Progenitor cell of endocrine pancreas (in vitro differentiated cells): ENCODE measurements around the gene APOBEC3H. TPM values are rescaled to one million over a fixed set of nuclear protein-coding genes. Genes with fewer than 3 reads are reported as not detected.

Experiments used
- DNase-seq: peaks from one replicate; pipeline ENCODE4 v3.0.0; 2021; ENCODE audit warnings: low spot score; ENCODE audit not compliant: unreplicated experiment
- H3K27ac Mint-ChIP-seq: 2 replicates; pipeline ENCODE4 v1.8.0; 2021; ENCODE audit warnings: mild to moderate bottlenecking, moderate library complexity, mixed read lengths
- H3K27me3 Mint-ChIP-seq: 2 replicates; pipeline ENCODE4 v1.8.0; 2021; ENCODE audit warnings: mixed read lengths
- H3K36me3 Mint-ChIP-seq: 2 replicates; pipeline ENCODE4 v1.8.0; 2022; ENCODE audit warnings: mixed read lengths; ENCODE audit not compliant: insufficient read depth
- H3K4me1 Mint-ChIP-seq: 2 replicates; pipeline ENCODE4 v1.8.0; 2021; ENCODE audit warnings: low read depth, mixed read lengths
- H3K4me3 Mint-ChIP-seq: 2 replicates; pipeline ENCODE4 v1.8.0; 2021; ENCODE audit warnings: low read depth, mild to moderate bottlenecking, moderate library complexity, mixed read lengths
- H3K9me3 Mint-ChIP-seq: 2 replicates; pipeline ENCODE4 v1.8.0; 2021; ENCODE audit warnings: low read depth, mixed read lengths
- total RNA-seq: library from RNA; stranded (reverse); gene quantifications from 2 replicates; pipeline ENCODE4 v1.2.1, GENCODE V29; 2021
- TF ChIP-seq, protein P1 (sequence below): fragments of 200-600 bp; sonication (generic); IDR thresholded peaks from one replicate; pipeline ENCODE4 v1.5.0; 2021; ENCODE audit warnings: antibody characterized with exemption, mild to moderate bottlenecking; ENCODE audit not compliant: unreplicated experiment

The APOBEC3H gene
- total RNA-seq, 1 donor from 2014 or later = not detected

DNA sequence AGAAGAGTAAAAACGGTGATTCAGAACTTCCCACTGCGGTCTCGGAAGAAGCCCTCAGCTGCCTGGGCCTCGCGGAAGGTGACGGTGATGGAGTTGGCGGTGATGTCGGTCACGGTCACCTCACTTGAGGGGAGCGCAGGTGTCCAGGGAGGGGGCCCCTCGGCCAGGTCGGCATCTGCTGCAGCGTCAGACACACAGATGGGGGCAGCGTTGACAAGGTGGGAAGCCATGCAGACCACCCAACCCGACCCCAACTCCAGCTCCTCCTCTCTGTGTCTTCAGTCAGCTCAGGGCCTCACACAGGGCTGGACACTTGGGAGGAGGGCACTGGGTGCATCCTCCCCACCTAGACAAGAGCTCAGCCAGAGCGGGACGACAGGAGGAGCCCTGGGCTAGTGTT lies 36.8 kb downstream of the APOBEC3H start:
- no peak overlapping the region for H3K4me3 Mint-ChIP-seq
- no peak for DNase-seq
- TF ChIP-seq, protein P1, sequence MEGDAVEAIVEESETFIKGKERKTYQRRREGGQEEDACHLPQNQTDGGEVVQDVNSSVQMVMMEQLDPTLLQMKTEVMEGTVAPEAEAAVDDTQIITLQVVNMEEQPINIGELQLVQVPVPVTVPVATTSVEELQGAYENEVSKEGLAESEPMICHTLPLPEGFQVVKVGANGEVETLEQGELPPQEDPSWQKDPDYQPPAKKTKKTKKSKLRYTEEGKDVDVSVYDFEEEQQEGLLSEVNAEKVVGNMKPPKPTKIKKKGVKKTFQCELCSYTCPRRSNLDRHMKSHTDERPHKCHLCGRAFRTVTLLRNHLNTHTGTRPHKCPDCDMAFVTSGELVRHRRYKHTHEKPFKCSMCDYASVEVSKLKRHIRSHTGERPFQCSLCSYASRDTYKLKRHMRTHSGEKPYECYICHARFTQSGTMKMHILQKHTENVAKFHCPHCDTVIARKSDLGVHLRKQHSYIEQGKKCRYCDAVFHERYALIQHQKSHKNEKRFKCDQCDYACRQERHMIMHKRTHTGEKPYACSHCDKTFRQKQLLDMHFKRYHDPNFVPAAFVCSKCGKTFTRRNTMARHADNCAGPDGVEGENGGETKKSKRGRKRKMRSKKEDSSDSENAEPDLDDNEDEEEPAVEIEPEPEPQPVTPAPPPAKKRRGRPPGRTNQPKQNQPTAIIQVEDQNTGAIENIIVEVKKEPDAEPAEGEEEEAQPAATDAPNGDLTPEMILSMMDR = no peak
- H3K36me3 Mint-ChIP-seq = no peaks in the 10 kb centered on the region
- H3K27ac Mint-ChIP-seq = no peak overlapping the region
- no peaks in the 10 kb centered on the region for H3K9me3 Mint-ChIP-seq
- peaks cover 12% of the 10 kb centered on the region for H3K4me1 Mint-ChIP-seq
- peaks cover 7% of the 10 kb centered on the region for H3K27me3 Mint-ChIP-seq

DNA sequence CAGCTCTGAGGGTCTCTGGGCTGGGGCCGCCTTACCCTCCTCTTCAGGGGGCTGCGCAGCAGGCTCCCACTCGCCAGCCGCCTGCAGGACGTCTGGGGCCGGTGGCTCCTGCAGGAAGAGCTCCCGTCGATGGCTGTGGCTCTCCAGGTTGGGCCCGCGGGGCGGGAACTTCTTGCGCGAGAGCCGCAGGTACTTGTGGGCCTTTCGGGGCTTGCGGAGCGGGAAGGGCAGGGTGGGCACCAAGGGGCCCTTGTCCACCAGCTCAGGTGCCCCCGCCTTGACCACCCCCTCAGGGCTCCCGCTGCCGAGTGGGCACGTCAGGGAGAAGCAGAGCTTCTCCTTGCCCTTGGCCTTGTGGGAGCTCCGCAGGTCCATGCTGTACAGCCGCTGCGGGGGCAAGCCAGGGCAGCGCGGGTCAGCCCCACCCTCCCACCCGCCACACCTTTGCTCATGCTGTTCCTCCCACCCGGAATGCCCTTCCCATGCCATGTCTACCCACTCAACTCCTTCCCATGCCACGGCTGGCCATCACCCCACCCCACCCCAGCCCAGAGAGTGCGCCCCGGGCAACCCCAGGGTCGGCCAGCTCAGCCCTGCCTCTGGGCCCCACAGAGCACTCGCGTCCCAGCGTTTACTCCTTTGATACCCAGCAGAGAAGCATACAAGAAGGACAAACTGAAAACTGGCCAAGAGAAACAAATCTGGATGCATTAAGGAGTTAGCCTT lies 37.5 kb downstream of the APOBEC3H start:
- Mint-ChIP-seq H3K36me3 (no peaks in the 10 kb centered on the region), H3K27ac (peak overlapping the region; percentile 81), H3K27me3 (peaks cover 7% of the 10 kb centered on the region), H3K4me1 (peaks cover 11% of the 10 kb centered on the region), H3K4me3 (no peak overlapping the region), H3K9me3 (no peaks in the 10 kb centered on the region)
- no peak for DNase-seq
- TF ChIP-seq, protein P1 = no peak

DNA sequence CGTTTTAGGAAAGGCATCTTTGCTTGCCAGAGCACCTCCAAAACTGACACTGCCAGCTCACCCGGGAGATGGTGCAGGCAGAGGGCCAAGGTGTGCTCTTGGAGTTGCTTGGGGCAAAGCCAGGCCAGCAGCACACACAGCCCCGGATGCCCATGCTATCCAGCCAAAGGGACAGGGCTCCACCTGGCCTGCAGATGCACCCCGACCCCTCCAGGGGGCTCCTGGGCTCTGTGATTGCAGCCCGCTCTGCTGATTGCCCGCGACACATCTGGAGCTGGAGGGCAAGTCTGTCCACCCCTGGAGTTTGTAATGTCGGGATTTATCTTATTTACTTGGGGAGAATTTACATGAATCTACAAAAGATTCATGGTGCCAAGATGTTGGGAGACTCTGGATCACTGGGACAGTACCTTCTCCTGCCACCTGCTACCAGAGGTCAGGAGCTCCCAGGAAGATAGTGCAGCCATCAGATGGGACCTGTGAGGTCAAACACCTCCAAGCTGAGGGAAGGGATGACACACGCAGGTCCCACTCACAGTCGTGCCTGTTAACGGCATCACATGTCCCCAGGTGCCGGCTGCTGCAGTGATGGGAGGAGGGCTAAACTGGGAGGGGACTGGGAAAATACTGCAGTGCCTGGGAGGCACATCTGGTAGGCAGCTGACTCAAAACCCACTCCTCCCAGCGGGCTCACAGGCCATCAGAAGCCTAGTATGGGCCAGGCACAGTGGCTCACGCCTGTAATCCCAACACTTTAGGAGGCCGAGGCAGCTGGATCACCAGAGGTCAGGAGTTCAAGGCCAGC lies 38.2 kb downstream of the APOBEC3H start:
- peak overlapping the region; percentile 81 for H3K27ac Mint-ChIP-seq
- TF ChIP-seq, protein P1 = peak; percentile 81
- peaks cover 7% of the 10 kb centered on the region for H3K27me3 Mint-ChIP-seq
- H3K9me3 Mint-ChIP-seq = no peaks in the 10 kb centered on the region
- DNase-seq = peak; percentile 69
- peaks cover 11% of the 10 kb centered on the region for H3K4me1 Mint-ChIP-seq
- H3K4me3 Mint-ChIP-seq = no peak overlapping the region
- H3K36me3 Mint-ChIP-seq = no peaks in the 10 kb centered on the region

DNA sequence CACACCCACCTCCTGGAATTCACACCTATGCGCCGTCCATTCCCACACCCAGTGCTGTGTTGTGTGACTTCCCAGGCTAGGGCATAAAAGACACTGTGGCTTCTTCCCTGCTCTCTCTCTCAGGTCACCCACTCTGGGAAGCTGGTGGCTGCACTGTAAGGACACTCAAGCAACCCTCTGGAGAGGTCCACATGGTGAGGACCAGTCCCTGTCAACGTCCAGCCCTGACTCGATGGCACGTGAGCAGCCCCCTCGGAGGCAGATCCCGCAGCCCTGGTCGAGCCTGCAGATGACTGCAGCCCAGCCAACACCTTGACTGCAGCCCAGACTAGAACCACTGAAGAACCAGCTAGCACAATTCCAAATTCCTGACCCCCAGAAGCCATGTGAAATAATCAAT lies 39.3 kb downstream of the APOBEC3H start:
- H3K4me3 Mint-ChIP-seq = no peak overlapping the region
- H3K27me3 Mint-ChIP-seq = peaks cover 7% of the 10 kb centered on the region

More for the DNA sequence above, 39.3 kb downstream of the APOBEC3H start:
- Mint-ChIP-seq H3K36me3 (no peaks in the 10 kb centered on the region), H3K4me1 (peaks cover 6% of the 10 kb centered on the region), H3K27ac (peak overlapping the region; percentile 24), H3K9me3 (no peaks in the 10 kb centered on the region)
- TF ChIP-seq, protein P1 = no peak
- no peak for DNase-seq
